GM23248 (cell line): ENCODE data around the gene UBASH3A.

Source experiments
- EZH2 ChIP-seq: fragments of 200-600 bp; sonication (generic); IDR thresholded peaks from 2 replicates; pipeline ENCODE4 v1.6.1; 2018; ENCODE audit warnings: antibody characterized with exemption, mild to moderate bottlenecking; ENCODE audit not compliant: insufficient read depth, poor library complexity, severe bottlenecking
- EZH2phosphoT487 ChIP-seq: fragments of 200-600 bp; sonication (generic); IDR thresholded peaks from 2 replicates; pipeline ENCODE4 v1.6.1; 2018; ENCODE audit warnings: antibody characterized with exemption, moderate library complexity, mild to moderate bottlenecking, low read depth; ENCODE audit not compliant: insufficient read depth

- no peak for TF ChIP-seq EZH2
- TF ChIP-seq EZH2phosphoT487: no peak
These were observed 14.3 kb upstream of the UBASH3A start for GRCh38 chr21:42389449-42389835.
